Activated CD8-positive, alpha-beta memory T cell treated with anti-CD3 and anti-CD28 coated beads, Interleukin-2, amount 50 U/mL, for 4 hours (primary cell): ENCODE measurements around the gene ITGB5.
"Not testable (repeated sequence)": the region's sequence is repeated elsewhere in the genome, so short reads cannot be mapped to it uniquely, and the experiment has no call there.

Experiments used
- DNase-seq: peaks from one replicate; pipeline ENCODE4 v3.0.0-alpha.2; 2020

Gene ITGB5

DNA sequence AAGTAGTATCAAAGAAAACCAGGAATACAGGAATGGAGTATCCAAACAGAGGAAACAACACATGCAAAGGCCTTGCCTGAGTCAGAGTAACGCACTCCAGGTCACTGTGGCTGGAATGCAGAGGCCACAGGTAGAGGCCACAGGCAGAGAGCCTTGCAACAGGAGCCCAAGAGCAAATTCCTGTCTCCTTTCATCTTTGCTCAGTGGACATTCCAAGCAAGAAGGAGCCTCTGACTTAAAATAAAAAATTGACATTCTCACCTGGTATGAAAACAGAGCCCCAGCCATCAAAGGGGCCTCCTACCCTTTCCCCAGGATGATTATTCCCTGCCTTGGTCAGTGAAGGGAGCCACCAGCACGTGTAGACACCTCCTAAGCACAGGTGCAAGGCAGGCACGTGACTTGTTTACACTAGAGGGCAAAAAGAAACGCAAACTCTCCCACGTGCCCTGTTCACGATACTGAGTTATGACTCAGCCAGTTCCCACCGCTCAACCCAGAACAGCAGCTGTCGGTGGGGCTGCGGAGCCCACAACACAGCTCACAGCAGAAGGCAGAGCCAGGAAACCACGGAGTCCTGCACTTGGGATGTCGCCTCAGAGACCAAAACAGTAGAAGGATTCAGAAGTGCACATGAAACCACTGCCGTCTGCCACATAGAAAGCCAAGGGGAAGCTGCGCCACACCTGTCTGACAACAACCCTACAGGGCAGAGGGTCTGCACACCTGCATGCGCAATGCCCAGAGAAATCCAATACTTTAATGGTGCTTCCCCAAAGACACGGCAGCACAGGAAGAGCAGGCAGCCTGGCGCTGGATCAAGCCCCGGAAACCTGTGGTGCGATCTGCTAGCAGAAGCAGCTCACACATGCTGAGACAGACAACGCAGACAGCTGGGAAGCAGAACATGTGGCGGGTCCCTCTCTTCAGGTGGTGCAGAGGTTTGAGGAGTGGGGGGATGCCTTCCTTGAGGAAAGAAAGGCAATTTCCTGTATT is 52.1 kb downstream of the ITGB5 start:
- DNase-seq = peak; percentile 41

DNA sequence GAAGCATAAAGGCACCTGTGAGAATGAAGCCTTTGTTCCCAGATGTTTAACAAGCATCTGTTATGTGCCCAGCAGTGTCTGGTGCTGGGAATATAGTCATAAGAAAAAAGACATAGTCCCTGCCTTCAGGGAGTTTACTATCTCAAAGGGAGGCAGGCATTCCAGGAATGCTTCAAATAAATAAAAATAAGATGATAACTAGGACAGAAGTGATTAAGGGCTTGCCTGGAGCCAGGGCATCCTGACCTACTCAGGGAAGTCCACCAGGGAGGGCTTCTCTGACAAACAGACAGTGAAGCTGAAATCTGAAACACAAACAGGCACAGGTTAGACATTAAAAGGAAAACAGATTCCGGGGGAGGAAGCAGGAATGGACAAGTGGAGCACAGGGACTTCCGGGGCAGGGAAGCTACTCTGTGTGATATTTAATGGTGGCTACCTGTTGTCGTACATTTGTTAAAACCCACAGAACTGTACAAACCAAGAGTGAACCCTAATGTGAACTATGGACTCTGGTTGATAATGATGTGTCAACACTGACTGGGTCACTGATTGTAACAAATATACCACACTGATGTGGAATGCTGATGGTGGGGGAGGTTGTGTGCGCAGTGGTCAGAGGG is 53.3 kb downstream of the ITGB5 start:
- DNase-seq = no peak

DNA sequence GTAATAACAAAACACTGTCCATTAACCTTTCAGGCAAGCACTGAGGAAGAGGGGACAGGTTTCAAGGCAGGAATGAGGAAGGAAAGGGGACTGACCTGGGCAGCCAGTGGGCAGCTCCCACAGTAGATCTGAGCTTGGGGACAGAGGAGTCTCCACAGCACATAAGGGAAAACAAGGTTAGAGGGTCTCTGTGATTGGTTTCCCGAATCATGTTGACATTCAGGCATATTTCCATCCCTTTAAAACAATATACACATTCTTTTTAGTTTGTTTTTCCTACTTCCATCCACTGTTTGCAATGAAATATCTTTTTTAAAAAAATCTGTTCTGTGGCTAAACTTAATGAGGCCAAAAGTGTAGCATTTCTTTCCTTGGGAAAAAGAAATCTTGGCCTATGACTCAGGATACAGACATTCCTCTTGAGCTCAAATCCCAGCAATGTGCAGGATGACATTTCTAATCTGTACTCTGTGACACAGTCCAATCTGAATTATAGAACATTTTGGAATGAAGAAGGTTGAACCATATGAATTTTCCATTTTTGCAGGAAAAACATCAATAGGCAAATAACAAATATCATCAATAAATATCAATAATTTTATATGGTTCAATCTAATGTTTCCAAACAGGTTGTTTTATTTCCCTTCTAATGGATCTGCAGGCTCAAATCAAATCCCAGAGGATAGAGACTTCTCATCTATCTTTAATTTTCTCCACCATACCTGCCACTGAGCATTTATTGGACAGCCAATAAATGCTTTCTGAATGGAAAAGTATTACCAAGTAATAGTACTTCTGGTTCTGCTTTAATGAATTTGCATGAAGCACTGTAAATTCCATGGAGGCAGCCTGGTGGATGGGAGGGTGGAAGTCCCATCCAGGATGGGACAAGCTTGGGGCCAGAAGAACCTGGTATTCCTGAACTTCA is 54.1 kb downstream of the ITGB5 start:
- no peak for DNase-seq

GRCh38 chr3:124831628-124832199 is 55.5 kb downstream of the ITGB5 start:
- DNase-seq = no peak

GRCh38 chr3:124829819-124830554 is 57.2 kb downstream of the ITGB5 start:
- DNase-seq = no peak

GRCh38 chr3:124829178-124829818 is 57.9 kb downstream of the ITGB5 start:
- no peak for DNase-seq

DNA sequence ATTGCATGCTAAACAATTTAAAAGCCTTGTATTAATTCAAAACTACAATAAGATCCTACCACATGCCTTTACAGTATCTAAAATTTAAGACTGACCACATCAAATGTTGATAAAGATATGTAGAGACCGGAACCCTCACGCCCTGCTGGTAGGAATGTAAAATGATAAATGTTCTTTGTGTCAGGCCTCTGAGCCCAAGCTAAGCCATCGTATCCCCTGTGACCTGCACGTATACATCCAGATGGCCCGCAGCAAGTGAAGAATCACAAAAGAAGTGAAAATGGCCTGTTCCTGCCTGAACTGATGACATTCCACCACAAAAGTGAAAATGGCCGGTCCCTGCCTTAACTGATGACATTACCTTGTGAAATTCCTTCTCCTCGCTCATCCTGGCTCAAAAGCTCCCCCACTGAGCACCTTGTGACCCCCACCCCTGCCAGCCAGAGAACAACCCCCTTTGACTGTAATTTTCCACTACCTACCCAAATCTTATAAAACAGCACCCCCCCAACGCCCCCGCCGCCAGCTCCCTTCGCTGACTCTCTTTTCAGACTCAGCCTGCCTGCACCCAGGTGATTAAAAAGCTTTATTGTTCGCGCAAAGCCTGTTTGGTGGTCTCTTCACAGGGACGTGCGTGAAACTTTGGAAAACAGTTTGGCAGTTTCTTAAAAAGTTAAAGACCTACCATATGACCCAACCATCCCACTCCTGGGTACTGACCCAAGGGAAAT is 59.5 kb downstream of the ITGB5 start:
- not testable (repeated sequence) for DNase-seq

GRCh38 chr3:124826703-124827102 is 60.5 kb downstream of the ITGB5 start:
- DNase-seq = no peak

DNA sequence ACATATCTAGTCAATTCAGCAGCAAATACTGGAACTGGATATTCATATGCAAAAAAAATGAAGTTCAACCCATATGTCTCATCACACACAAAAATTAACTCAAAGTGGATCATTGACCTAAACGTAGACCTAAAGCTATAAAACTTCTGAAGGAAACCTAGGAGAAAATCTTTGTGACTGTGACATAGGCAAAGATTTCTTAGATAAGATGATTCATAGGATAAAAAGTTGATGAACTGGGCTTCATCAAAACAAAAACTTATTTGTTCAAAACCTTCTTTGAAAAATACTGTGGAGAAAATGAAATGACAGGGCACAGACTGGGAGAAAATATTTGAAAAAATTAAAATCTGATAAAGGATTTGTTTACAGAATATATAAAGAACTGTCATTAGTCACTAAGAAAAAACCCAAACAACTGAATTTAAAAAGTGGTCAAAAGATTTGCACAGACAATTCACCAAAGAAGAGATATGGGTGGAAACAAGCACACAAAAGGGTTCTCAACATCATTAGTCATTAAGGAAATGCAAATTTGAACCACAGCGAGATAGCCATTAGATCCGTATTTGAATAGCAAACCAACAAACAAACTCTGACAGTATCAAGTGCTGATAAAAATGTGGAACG is 62.8 kb downstream of the ITGB5 start:
- no peak for DNase-seq

GRCh38 chr3:124823648-124824047 is 63.5 kb downstream of the ITGB5 start:
- no peak for DNase-seq

DNA sequence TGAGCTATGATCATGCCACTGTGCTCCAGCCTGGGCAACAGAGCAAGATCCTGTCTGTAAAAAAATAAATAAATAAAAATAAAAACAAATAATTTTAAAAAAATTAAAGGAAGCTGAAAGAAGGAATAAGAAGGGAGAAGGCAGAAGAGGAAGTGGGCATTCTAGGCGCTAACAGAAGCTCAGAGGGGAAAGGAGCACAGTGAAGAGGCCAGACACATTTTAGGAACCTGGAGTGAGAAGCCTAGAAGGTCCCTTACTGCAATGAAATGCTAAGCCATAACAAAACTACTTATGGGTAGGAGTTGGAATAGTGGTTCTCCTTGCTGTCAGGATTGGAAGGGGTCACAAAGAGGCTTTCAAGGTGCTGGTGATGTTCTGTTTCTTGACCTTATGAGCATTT is 64.0 kb downstream of the ITGB5 start:
- DNase-seq = no peak

DNA sequence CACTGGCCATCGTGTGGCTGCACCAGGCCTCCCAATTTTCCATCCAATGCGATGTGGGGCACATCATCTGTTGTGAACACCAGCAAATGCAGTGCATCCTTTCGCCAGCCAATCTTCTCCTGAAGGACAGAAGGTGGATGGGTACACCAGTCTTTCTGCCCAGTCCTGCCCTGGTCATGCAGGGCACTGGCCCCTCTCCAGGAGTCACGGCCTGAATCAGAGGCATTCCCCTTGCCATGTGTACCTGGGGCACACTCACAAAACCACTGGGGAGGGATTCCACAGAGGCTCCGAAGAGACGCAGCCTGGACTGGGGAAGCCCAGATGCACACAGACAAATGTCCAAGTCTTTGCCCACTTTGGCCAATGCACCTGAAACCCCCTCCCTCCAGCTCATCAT is 65.8 kb downstream of the ITGB5 start:
- no peak for DNase-seq

- DNase-seq = no peak
Observed at GRCh38 chr3:124818398-124819091, 68.6 kb downstream of the ITGB5 start.

DNA sequence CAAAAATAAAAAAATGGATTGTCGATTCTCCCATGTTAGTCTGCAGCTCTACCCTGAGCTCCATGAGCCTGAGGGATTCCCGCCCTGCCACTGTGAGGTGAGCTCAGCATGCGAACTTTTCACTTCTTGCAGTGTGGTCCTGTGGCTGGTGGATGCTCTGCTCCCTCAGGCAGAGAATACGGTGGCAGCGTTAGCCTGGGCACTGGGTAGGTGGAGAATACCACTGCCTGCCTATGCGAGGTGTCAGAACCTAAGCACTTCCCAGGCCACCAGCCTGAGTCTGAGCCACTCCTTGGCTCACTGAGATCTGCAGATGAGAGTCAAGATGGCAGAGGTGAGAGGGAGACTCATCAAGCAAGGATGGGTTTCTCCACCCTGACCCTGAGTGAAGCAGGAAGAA is 70.1 kb downstream of the ITGB5 start:
- DNase-seq = no peak

GRCh38 chr3:124816206-124816605 is 71.0 kb downstream of the ITGB5 start:
- no peak for DNase-seq

GRCh38 chr3:124815781-124816180 is 71.4 kb downstream of the ITGB5 start:
- DNase-seq = no peak

GRCh38 chr3:124814620-124815421 is 72.3 kb downstream of the ITGB5 start:
- DNase-seq = no peak

DNA sequence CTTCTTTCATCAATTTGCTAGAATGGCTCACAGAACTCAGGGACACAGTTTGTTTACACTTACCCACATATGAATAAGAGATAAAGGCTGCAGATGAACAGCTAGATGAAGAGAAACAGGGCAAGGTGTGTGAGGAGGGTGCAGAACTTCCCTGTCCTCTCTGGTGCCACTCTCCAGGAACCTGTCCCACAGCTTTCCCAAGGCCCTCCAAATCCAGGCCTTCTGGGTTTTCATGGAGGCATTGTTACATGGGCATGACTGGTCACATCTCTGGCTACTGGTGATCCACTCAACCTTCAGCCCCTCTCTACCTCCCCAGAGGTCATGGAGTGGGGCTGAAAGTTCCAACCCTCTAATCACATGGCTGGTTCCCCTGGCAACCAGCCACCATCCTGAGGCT is 73.6 kb downstream of the ITGB5 start:
- no peak for DNase-seq
